CD1c-positive myeloid dendritic cell (primary cell): ENCODE measurements around the gene SDC4.
"Not testable (repeated sequence)": the region's sequence is repeated elsewhere in the genome, so short reads cannot be mapped to it uniquely, and the experiment has no call there.

Experiments used
- DNase-seq: peaks from one replicate; pipeline ENCODE4 v3.0.0-alpha.2; 2016; ENCODE audit errors: extremely low spot score

SDC4 gene

DNA sequence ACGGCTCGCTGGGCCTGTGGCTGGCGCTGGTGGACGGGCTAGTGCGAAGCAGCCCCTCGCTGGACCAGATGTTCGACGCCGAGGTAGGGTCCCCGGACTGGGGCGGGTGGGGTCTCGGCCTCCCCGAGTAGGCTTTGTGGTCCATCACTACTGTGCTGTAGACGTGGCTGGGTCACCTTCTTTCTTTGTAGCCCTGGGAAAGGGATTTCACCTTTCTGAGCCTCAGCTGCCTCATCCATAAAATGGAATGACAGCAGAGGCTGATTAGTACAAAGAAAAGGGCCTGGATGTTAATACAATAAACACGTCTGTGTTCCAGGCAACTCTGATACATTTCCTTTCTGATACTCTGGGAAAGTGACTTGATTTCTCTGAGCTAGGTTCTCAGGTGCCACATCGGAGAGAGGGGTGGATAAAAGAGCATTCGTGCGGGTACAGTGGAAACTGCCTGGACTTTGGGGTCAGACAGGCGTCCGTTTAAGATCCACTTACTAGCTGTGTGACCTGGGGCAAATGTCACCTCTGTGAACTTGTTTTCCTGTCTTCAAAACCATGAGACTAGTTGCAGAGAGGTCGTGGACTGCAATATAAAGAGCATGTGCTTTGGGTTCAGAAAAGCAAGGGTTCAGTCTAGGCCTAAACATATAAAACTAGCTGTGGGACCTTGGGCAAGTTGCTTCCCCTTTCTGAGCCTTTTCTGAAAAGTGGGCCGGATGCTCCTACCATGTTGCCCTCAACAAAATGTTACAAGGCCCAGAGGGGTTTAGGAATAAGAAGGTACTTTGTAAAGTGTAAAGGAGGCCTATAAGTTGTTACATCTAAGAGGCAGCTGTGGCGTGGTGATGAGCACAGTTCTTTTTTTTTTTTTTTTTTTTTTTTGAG lies 15.6 kb upstream of the SDC4 start:
- no peak for DNase-seq

- DNase-seq = peak; percentile 99
Measured at GRCh38 chr20:45362804-45363610, 14.8 kb upstream of the SDC4 start, which contains the start of gene SYS1. TSS of gene SYS1 (plus strand) at chr20:45363156. CDS start at chr20:45363532, 376 bp downstream.

- peak; percentile 73 for DNase-seq
Measured at GRCh38 chr20:45361793-45362192, 13.6 kb upstream of the SDC4 start.

GRCh38 chr20:45359406-45360148 lies 11.4 kb upstream of the SDC4 start:
- no peak for DNase-seq

- no peak for DNase-seq
Measured at GRCh38 chr20:45359069-45359405, 10.8 kb upstream of the SDC4 start.

DNA sequence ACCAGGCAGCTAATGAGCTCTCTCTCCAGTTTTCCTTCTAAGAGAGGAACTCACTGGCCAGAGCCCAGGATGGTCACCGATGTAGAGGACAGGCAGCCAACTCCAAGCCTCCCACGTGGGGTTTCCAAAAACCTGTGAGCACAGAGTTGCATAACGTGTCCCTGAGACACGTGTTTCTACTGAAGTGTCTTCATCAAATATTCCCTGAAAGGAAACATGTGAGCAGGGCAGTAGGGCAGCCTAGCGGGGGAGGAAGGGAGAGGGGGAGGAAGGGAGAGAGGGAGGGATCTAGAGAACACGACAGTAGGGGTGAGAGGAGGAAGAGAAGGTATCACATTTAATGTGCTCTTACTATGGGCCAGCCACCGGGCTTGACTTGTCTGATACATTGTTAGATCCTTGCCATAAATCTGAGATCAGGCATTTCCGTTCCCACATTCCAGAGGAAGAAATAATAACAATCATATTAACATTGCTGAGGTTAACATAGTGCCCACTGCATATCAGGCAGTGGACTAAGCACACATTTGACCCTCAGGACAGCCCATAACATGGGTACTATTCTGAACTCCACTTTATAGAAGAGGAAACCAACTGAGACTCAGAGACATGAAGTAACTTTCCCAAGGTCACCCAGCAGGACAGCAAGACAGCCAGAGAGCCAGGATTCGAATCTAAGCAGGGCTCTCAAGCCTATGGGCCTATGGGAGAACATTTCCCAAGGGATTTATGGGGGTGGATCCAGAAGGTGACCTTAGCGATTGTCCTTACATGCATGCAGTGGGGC lies 10.3 kb upstream of the SDC4 start:
- peak; percentile 81 for DNase-seq

GRCh38 chr20:45355209-45356084 lies 7.2 kb upstream of the SDC4 start:
- no peak for DNase-seq

GRCh38 chr20:45354423-45355208 lies 6.4 kb upstream of the SDC4 start:
- no peak for DNase-seq

DNA sequence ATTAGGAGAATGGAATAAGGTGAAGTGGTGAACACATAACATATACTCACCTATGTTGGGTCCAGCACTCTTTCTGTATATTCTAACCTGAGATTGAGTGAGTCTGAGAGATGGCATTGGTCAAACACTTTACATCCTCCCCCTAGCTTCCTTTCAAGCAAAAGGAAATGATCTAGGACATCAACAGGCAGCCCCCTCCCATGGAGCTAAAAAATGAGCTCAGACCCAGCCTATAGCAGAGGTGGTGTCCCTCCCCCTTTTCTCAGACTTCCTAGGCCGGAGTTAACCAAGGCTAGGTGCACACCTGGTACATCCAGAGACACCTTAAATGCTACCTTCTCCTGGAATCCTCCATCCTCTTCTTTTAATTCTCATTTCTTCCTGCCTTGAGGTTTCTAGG lies 5.5 kb upstream of the SDC4 start:
- DNase-seq = no peak

DNA sequence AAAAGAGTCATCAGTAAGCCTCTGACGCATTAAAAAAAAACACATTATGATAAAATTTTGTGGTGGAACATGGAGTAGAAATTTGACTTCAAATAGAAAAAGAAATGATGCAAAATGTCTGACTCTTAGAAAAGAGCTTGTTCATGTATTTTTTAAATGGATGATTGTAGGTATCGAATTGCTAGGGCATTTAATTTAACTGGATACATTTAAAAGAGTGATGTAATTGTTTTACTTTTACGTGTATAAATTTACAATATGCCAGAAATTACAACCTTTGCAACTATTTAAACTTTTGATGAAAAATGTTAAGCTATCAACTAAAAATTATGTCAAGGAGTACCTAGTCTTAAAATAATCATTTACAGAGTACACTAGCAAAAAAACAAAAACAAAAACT lies 4.5 kb upstream of the SDC4 start:
- DNase-seq = no peak

GRCh38 chr20:45350795-45351194 lies 2.6 kb upstream of the SDC4 start:
- not testable (repeated sequence) for DNase-seq

- DNase-seq = no peak
Measured at GRCh38 chr20:45350217-45350616, 2.0 kb upstream of the SDC4 start.

- no peak for DNase-seq
Measured at GRCh38 chr20:45347297-45347935, 808 bp downstream of the SDC4 start.

DNA sequence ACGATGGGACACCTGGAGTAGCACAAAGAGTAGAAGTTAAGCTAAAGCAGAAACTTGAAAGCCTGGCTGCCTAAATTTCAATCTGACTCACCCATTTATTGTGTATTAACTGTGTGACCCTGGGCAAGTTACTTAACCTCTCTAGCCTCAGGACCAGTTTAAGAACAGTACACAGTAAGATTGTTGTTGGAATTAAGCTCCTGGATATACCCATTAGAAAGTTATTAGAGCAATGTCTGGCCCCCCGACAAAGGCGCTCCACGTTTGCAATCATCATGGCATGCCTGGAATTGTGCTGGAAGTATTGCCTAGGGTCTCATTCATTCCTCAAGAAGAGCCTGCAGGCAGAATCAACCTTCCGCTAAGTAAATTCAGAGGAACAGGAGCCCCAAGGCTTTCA lies 1.4 kb downstream of the SDC4 start:
- no peak for DNase-seq

DNA sequence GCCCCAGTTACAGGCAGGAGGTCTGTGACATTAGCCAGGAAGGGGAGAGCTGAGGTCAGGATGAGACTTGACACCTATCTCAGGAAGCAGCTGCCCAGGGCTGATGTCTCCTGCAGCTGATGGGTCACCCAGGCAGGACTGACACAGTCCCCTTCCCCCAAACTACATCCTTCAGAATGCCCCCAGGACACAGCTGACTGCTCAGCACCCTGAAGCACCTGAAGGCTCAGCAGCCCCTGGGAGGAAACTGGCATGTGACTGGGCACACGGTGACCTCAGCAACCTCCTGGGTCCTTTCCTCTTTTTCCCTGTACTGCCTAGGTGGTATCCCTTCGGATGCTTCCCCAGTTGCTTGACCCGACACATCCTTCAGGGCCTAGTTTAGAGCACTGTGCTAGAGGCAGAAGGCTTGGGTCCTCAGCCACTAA lies 1.9 kb downstream of the SDC4 start:
- DNase-seq = peak; percentile 31

- DNase-seq = no peak
Measured at GRCh38 chr20:45345104-45345936, 2.9 kb downstream of the SDC4 start.

- DNase-seq = peak; percentile 84
Measured at GRCh38 chr20:45344168-45344860, 3.9 kb downstream of the SDC4 start.
